ENCODE results near the gene PCBP3. TPM values are rescaled to one million over a fixed set of nuclear protein-coding genes. Genes with fewer than 3 reads are reported as not detected.
"Not testable (repeated sequence)": the region's sequence is repeated elsewhere in the genome, so short reads cannot be mapped to it uniquely, and the experiment has no call there.

Gene PCBP3
- total RNA-seq, 2 experiments from 2014 or later = 1.9 to 2.2 TPM

DNA sequence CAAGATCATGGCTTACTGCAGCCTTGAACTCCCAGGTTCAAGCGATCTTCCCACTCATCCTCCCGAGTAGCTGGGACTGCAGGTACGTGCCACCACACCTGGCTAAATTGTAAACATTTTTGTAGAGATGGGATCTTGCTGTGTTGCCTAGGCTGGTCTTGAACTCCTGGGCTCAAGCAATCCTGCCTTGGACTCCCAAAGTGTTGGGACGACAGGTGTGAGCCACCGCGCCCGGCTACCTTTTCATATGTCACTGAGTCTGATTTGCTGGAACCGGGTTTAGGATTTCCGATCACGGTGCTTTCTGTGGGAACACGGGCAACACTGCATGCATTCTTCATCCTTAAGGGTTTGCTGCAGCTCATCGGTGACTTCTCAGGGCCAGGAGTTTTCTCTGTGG lies 32.2 kb upstream of the PCBP3 start:
- Mint-ChIP-seq H3K4me1 (ENCODE audit: low read depth) (peaks cover 28% of the 10 kb centered on the region), H3K4me3 (no peak overlapping the region), H3K27ac (no peak overlapping the region), H3K27me3 (no peaks in the 10 kb centered on the region), H3K36me3 (ENCODE audit: low read depth) (no peaks in the 10 kb centered on the region), H3K9me3 (no peaks in the 10 kb centered on the region)
- DNase-seq (no peak), ATAC-seq (no peak)
- ChIA-PET CTCF (interaction anchor here (1.3 kb wide), 1 partner anchor 14 kb away, joined by 7 read pairs; no protein-coding TSS in a partner anchor), POLR2A (no interaction called here)
- intact Hi-C loops (cut with micrococcal nuclease) = no loop called here
- no peak for TF ChIP-seq CTCF (IDR thresholded peaks at IDR 0.05)

DNA sequence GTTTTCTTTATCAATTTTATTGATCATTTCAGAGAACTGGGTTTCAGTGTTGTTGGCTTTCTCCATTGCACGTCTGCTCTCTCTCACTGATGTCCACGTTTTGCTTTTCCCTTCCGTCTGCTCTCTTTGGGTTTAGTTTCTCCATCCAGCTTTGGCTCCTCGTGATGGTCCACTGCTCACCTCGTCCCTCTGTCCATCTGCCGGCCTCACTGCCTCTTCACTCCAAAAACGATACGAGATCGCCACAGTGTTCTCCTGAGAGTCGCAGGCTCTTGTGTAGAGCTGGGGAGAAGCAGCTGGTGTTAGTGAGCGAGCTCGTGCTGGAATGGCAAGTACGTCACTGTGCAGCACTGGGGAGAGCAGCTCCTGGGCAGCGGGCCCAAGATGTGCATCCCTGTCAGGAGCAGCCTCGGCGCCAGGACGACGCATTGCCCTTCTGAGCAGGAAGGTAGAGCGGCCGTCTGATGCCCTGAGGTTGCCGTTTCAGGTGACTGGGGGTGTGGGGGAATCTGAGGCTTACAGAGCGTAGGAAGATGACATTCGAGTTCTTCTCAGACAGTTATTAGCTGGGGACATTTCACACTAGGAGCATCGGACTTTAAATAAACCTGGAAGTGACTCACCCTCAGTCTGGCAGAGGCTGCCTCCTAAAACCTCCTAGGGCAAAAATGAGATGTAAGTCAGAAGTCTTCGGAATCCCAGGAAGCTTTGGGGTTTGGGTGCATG lies 31.4 kb upstream of the PCBP3 start:
- CTCF ChIA-PET = interaction anchor here (0.7 to 1.3 kb wide), 4 partner anchors 15 to 208 kb away, joined by 3 to 7 read pairs (median 4); no protein-coding TSS in a partner anchor
- Mint-ChIP-seq H3K27ac (no peak overlapping the region), H3K27me3 (no peaks in the 10 kb centered on the region), H3K36me3 (ENCODE audit: low read depth) (no peaks in the 10 kb centered on the region), H3K9me3 (no peaks in the 10 kb centered on the region), H3K4me1 (ENCODE audit: low read depth) (peaks cover 34% of the 10 kb centered on the region), H3K4me3 (no peak overlapping the region)
- no peak for ATAC-seq
- no peak for TF ChIP-seq CTCF (IDR thresholded peaks at IDR 0.05)
- POLR2A ChIA-PET = no interaction called here
- intact Hi-C loops (cut with micrococcal nuclease) = no loop called here
- no peak for DNase-seq

DNA sequence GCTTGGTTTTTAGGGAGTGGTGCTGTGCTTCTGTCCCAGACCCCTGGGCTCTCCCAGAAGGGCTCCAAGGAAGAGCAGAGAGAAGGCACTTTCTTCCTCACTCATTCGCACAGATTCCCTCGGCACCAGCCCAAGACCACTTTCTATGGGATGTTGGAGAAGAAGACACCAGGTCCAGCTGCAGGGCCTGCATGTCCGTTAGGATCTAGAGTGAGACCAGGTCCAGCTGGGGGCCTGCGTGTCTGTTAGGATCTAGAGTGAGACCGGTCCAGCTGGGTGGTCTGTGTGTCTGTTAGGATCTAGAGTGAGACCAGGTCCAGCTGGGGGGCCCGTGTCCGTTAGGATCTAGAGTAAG lies 30.9 kb upstream of the PCBP3 start:
- H3K9me3 Mint-ChIP-seq; H3K27ac Mint-ChIP-seq; POLR2A ChIA-PET; ATAC-seq; intact Hi-C loops (cut with micrococcal nuclease); DNase-seq; H3K27me3 Mint-ChIP-seq; H3K4me3 Mint-ChIP-seq; H3K36me3 Mint-ChIP-seq (ENCODE audit: low read depth): not testable (repeated sequence)
- peaks cover 35% of the 10 kb centered on the region for H3K4me1 Mint-ChIP-seq (ENCODE audit: low read depth)
- CTCF ChIA-PET = interaction anchor here (0.7 to 1.0 kb wide), 3 partner anchors 16 to 208 kb away, joined by 3 to 4 read pairs (median 3); no protein-coding TSS in a partner anchor

- H3K4me3 Mint-ChIP-seq = no peak overlapping the region
- peaks cover 34% of the 10 kb centered on the region for H3K4me1 Mint-ChIP-seq (ENCODE audit: low read depth)
- no peak for TF ChIP-seq CTCF (IDR thresholded peaks at IDR 0.05)
- intact Hi-C loops (cut with micrococcal nuclease) = no loop called here
- H3K36me3 Mint-ChIP-seq (ENCODE audit: low read depth) = no peaks in the 10 kb centered on the region
- DNase-seq (no peak), ATAC-seq (no peak)
- H3K9me3 Mint-ChIP-seq = no peaks in the 10 kb centered on the region
- POLR2A ChIA-PET = no interaction called here
- H3K27ac Mint-ChIP-seq = no peak overlapping the region
- CTCF ChIA-PET = no interaction called here
- no peaks in the 10 kb centered on the region for H3K27me3 Mint-ChIP-seq
These were observed 30.1 kb upstream of the PCBP3 start for GRCh38 chr21:45613396-45613795.

- POLR2A ChIA-PET = no interaction called here
- intact Hi-C loops (cut with micrococcal nuclease) = no loop called here
- TF ChIP-seq CTCF (IDR thresholded peaks at IDR 0.05) = no peak
These were observed 29.6 kb upstream of the PCBP3 start for GRCh38 chr21:45613881-45614280.

More at GRCh38 chr21:45613881-45614280, 29.6 kb upstream of the PCBP3 start:
- Mint-ChIP-seq H3K27ac (no peak overlapping the region), H3K4me3 (no peak overlapping the region), H3K27me3 (no peaks in the 10 kb centered on the region), H3K4me1 (ENCODE audit: low read depth) (peaks cover 29% of the 10 kb centered on the region), H3K9me3 (no peaks in the 10 kb centered on the region), H3K36me3 (ENCODE audit: low read depth) (no peaks in the 10 kb centered on the region)
- no peak for DNase-seq
- ATAC-seq = no peak
- CTCF ChIA-PET = no interaction called here
